WTC11 (cell line): ENCODE results near the gene PARD3B. TPM values are rescaled to one million over a fixed set of nuclear protein-coding genes. Genes with fewer than 3 reads are reported as not detected.

Experiments
- ATAC-seq: fragments of 200-7000 bp; cut with Tn5 transposase; 2 replicates; pipeline ENCODE4 v1.10.0; 2021; ENCODE audit warnings: mild to moderate bottlenecking, moderate library complexity
- CTCF ChIA-PET: fragments of 300-600 bp; sonication (Branson Sonifier 250); formaldehyde crosslinking; loops from one replicate; lab custom pipeline; 2021; ENCODE audit warnings: antibody characterized with exemption; lab: Charles Lee
- POLR2A ChIA-PET: fragments of 350-600 bp; sonication (Branson Sonifier 250); formaldehyde crosslinking; loops from one replicate; lab custom pipeline; 2021; ENCODE audit warnings: antibody characterized with exemption; lab: Charles Lee
- DNase-seq: peaks from one replicate; pipeline ENCODE4 v3.0.0; 2021; ENCODE audit warnings: low spot score
- H3K27ac Mint-ChIP-seq: 2 replicates; pipeline ENCODE4 v1.8.0; 2021; ENCODE audit warnings: mixed read lengths
- H3K27me3 Mint-ChIP-seq: 2 replicates; pipeline ENCODE4 v1.8.0; 2021; ENCODE audit warnings: low read depth, mild to moderate bottlenecking, moderate library complexity, mixed read lengths
- H3K36me3 Mint-ChIP-seq: 2 replicates; pipeline ENCODE4 v1.8.0; 2021; ENCODE audit warnings: mixed read lengths
- H3K4me1 Mint-ChIP-seq: 2 replicates; pipeline ENCODE4 v1.8.0; 2022; ENCODE audit warnings: mixed read lengths
- H3K4me3 Mint-ChIP-seq: 2 replicates; pipeline ENCODE4 v1.8.0; 2021; ENCODE audit warnings: mild to moderate bottlenecking, moderate library complexity, mixed read lengths
- H3K9me3 Mint-ChIP-seq: 2 replicates; pipeline ENCODE4 v1.8.0; 2021; ENCODE audit warnings: mixed read lengths
- AFF4 ChIP-seq: sonication (generic); formaldehyde crosslinking; IDR thresholded peaks from 2 replicates; pipeline ENCODE4 v1.8.1; 2023; ENCODE audit warnings: mild to moderate bottlenecking, missing genetic modification reagents, borderline replicate concordance
- AR ChIP-seq: fragments of 250-450 bp; sonication (Bioruptor Pico); IDR thresholded peaks from 2 replicates; pipeline ENCODE4 v1.9.0; 2021; ENCODE audit warnings: mild to moderate bottlenecking
- ATF1 ChIP-seq: sonication (generic); formaldehyde crosslinking; IDR thresholded peaks from 2 replicates; pipeline ENCODE4 v1.8.1; 2023; ENCODE audit warnings: mild to moderate bottlenecking, moderate library complexity, missing genetic modification reagents
- FOXP1 ChIP-seq: sonication (generic); formaldehyde crosslinking; IDR thresholded peaks from 2 replicates; pipeline ENCODE4 v1.8.0; 2022; ENCODE audit warnings: missing genetic modification reagents, mild to moderate bottlenecking, moderate library complexity, borderline replicate concordance
- GABPB1 ChIP-seq: sonication (generic); formaldehyde crosslinking; IDR thresholded peaks from 2 replicates; pipeline ENCODE4 v1.8.1; 2023; ENCODE audit warnings: mild to moderate bottlenecking, missing genetic modification reagents
- GTF2I ChIP-seq: fragments of 250-450 bp; sonication (Bioruptor Pico); conservative IDR thresholded peaks from 2 replicates; pipeline ENCODE4 v1.4.0; 2021; ENCODE audit warnings: mild to moderate bottlenecking
- HMGA2 ChIP-seq: fragments of 250-450 bp; sonication (Bioruptor Pico); IDR thresholded peaks from 2 replicates; pipeline ENCODE4 v1.4.0; 2021; ENCODE audit warnings: mild to moderate bottlenecking, moderate library complexity
- MLX ChIP-seq: sonication (generic); formaldehyde crosslinking; IDR thresholded peaks from 2 replicates; pipeline ENCODE4 v1.8.1; 2023; ENCODE audit warnings: mild to moderate bottlenecking, missing genetic modification reagents, moderate library complexity
- MYBL2 ChIP-seq: sonication (generic); formaldehyde crosslinking; IDR thresholded peaks from 2 replicates; pipeline ENCODE4 v1.8.1; 2023; ENCODE audit warnings: mild to moderate bottlenecking, moderate library complexity, missing genetic modification reagents
- ZNF416 ChIP-seq: fragments of 250-450 bp; sonication (Bioruptor Pico); IDR thresholded peaks from 2 replicates; pipeline ENCODE4 v1.9.0; 2021; ENCODE audit warnings: mild to moderate bottlenecking, inconsistent platforms
- total RNA-seq: library from RNA; stranded (reverse); gene quantifications from 3 replicates; pipeline ENCODE4 v1.2.3, GENCODE V29; 2021

Gene PARD3B
- total RNA-seq, 1 experiment from 2014 or later: 5.6 TPM

GRCh38 chr2:204892506-204893255 lies 347.4 kb downstream of the PARD3B start:
- no peak for DNase-seq
- ATAC-seq: no peak
- Mint-ChIP-seq H3K9me3 (no peaks in the 10 kb centered on the region; the same call in 1 of the 2 replicates), H3K4me1 (peaks cover 9% of the 10 kb centered on the region), H3K27ac (no peak overlapping the region), H3K4me3 (no peak overlapping the region), H3K36me3 (no peaks in the 10 kb centered on the region)
- ChIA-PET CTCF (interaction anchor here (0.6 to 1.5 kb wide), 3 partner anchors 21 to 587 kb away, joined by 3 to 4 read pairs (median 3); no protein-coding TSS in a partner anchor), POLR2A (no interaction called here)
- TF ChIP-seq FOXP1 (CRISPR knock-in tag): no peak
- TF ChIP-seq, all 79 proteins: peak for 0
- H3K27me3 Mint-ChIP-seq: no peaks in the 10 kb centered on the region

GRCh38 chr2:204896146-204896545 lies 350.9 kb downstream of the PARD3B start:
- POLR2A ChIA-PET: no interaction called here
- CTCF ChIA-PET: interaction anchor here (1.4 kb wide), 1 partner anchor 10 kb away, joined by 6 read pairs; no protein-coding TSS in a partner anchor

More at GRCh38 chr2:204896146-204896545, 350.9 kb downstream of the PARD3B start:
- Mint-ChIP-seq H3K9me3 (peaks cover 17% of the 10 kb centered on the region), H3K27ac (no peak overlapping the region), H3K4me3 (no peak overlapping the region), H3K27me3 (no peaks in the 10 kb centered on the region), H3K36me3 (peaks cover 6% of the 10 kb centered on the region; the same call in 1 of the 2 replicates), H3K4me1 (peaks cover 4% of the 10 kb centered on the region)
- no peak for DNase-seq
- no peak for ATAC-seq
- TF ChIP-seq AFF4 (no peak), HMGA2 (CRISPR knock-in tag) (no peak), ATF1 (CRISPR knock-in tag) (no peak), GABPB1 (no peak), MYBL2 (CRISPR knock-in tag) (no peak), AR (no peak), GTF2I (CRISPR knock-in tag) (no peak), ZNF416 (CRISPR knock-in tag) (no peak), MLX (CRISPR knock-in tag) (no peak)
